H9 (cell line): ENCODE results near the gene CD151. TPM values are rescaled to one million over a fixed set of nuclear protein-coding genes. Genes with fewer than 3 reads are reported as not detected.

Experiments used
- DNase-seq: peaks from one replicate; pipeline ENCODE4 v3.0.0-alpha.2; 2017
- H2AFZ ChIP-seq: one replicate; pipeline ENCODE4 v1.6.1; 2013; ENCODE audit warnings: mild to moderate bottlenecking, low read length, control low read depth, moderate library complexity
- H2AK5ac ChIP-seq: 2 replicates; pipeline ENCODE4 v1.6.1; 2013; ENCODE audit warnings: low read length, control low read depth, mixed read lengths; ENCODE audit not compliant: insufficient read length
- H2BK120ac ChIP-seq: one replicate; pipeline ENCODE4 v1.6.1; 2013; ENCODE audit warnings: low read depth, mild to moderate bottlenecking, low read length, control low read depth, inconsistent platforms; ENCODE audit not compliant: poor library complexity, severe bottlenecking
- H2BK12ac ChIP-seq: 2 replicates; pipeline ENCODE4 v1.6.1; 2013; ENCODE audit warnings: low read length, control low read depth, mixed read lengths, low read depth; ENCODE audit not compliant: insufficient read length
- H2BK15ac ChIP-seq: 2 replicates; pipeline ENCODE4 v1.6.1; 2013; ENCODE audit warnings: low read depth, low read length, control low read depth
- H2BK20ac ChIP-seq: one replicate; pipeline ENCODE4 v1.6.1; 2013; ENCODE audit warnings: low read depth, mild to moderate bottlenecking, low read length, control low read depth, inconsistent platforms; ENCODE audit not compliant: poor library complexity, severe bottlenecking
- H2BK5ac ChIP-seq: 2 replicates; pipeline ENCODE4 v1.6.1; 2013; ENCODE audit warnings: low read length, control low read depth, mixed read lengths; ENCODE audit not compliant: insufficient read length
- H3K14ac ChIP-seq: 2 replicates; pipeline ENCODE4 v1.6.1; 2013; ENCODE audit warnings: low read length, control low read depth; ENCODE audit not compliant: insufficient read depth
- H3K18ac ChIP-seq: 2 replicates; pipeline ENCODE4 v1.6.1; 2013; ENCODE audit warnings: low read depth, mild to moderate bottlenecking, mixed read lengths, low read length, control low read depth; ENCODE audit not compliant: insufficient read length
- H3K23ac ChIP-seq: 2 replicates; pipeline ENCODE4 v1.6.1; 2013; ENCODE audit warnings: low read length, control low read depth, mixed read lengths, low read depth; ENCODE audit not compliant: insufficient read length
- H3K23me2 ChIP-seq: 2 replicates; pipeline ENCODE4 v1.6.1; 2013; ENCODE audit warnings: low read depth, mild to moderate bottlenecking, mixed read lengths, low read length, control low read depth; ENCODE audit not compliant: insufficient read length, poor library complexity, severe bottlenecking
- H3K27ac ChIP-seq: 2 replicates; pipeline ENCODE4 v1.5.1; 2013; ENCODE audit warnings: low read length, control low read depth, mixed read lengths, low read depth; ENCODE audit not compliant: insufficient read length
- H3K27me3 ChIP-seq: 2 replicates; pipeline ENCODE4 v1.6.1; 2013; ENCODE audit warnings: low read length, control low read depth, inconsistent platforms; ENCODE audit not compliant: insufficient read depth
- H3K4ac ChIP-seq: 2 replicates; pipeline ENCODE4 v1.6.1; 2013; ENCODE audit warnings: low read depth, mild to moderate bottlenecking, control low read depth, inconsistent platforms, low read length, moderate library complexity
- H3K4me1 ChIP-seq: 2 replicates; pipeline ENCODE4 v1.6.1; 2013; ENCODE audit warnings: low read length, control low read depth, inconsistent platforms; ENCODE audit not compliant: insufficient read depth
- H3K4me2 ChIP-seq: 2 replicates; pipeline ENCODE4 v1.6.1; 2013; ENCODE audit warnings: low read length, control low read depth, mixed read lengths; ENCODE audit not compliant: insufficient read length, insufficient read depth
- H3K56ac ChIP-seq: 2 replicates; pipeline ENCODE4 v1.6.1; 2013; ENCODE audit warnings: low read depth, mild to moderate bottlenecking, mixed read lengths, low read length, control low read depth; ENCODE audit not compliant: insufficient read length
- H3K79me1 ChIP-seq: 2 replicates; pipeline ENCODE4 v1.6.1; 2013; ENCODE audit warnings: low read depth, mild to moderate bottlenecking, moderate library complexity, low read length, control low read depth, inconsistent platforms; ENCODE audit not compliant: insufficient read depth, poor library complexity, severe bottlenecking
- H3K79me2 ChIP-seq: 2 replicates; pipeline ENCODE4 v1.6.1; 2013; ENCODE audit warnings: low read length, control low read depth, inconsistent platforms; ENCODE audit not compliant: insufficient read depth
- H3K9ac ChIP-seq: 2 replicates; pipeline ENCODE4 v1.6.1; 2013; ENCODE audit warnings: low read length, control low read depth, mixed read lengths; ENCODE audit not compliant: insufficient read length; ENCODE audit errors: extremely low read depth
- H3K9me3 ChIP-seq: one replicate; pipeline ENCODE4 v1.6.1; 2013; ENCODE audit warnings: low read depth, low read length, inconsistent platforms; ENCODE audit not compliant: control insufficient read depth
- H3T11ph ChIP-seq: one replicate; pipeline ENCODE4 v1.6.1; 2013; ENCODE audit warnings: mild to moderate bottlenecking, low read length, control low read depth, inconsistent platforms
- H4K20me1 ChIP-seq: one replicate; pipeline ENCODE4 v1.6.1; 2013; ENCODE audit not compliant: control insufficient read depth, insufficient read length, insufficient read depth
- H4K5ac ChIP-seq: 2 replicates; pipeline ENCODE4 v1.6.1; 2013; ENCODE audit warnings: low read depth, mild to moderate bottlenecking, mixed read lengths, low read length, control low read depth; ENCODE audit not compliant: insufficient read length
- H4K8ac ChIP-seq: replicated peaks from 2 replicates; pipeline ENCODE4 v1.6.1; 2013; ENCODE audit warnings: low read length, control low read depth, mixed read lengths, low read depth; ENCODE audit not compliant: insufficient read length
- H4K91ac ChIP-seq: 2 replicates; pipeline ENCODE4 v1.6.1; 2013; ENCODE audit warnings: low read depth, mild to moderate bottlenecking, moderate library complexity, mixed read lengths, low read length, control low read depth; ENCODE audit not compliant: insufficient read length
- H3K27ac Mint-ChIP-seq, 3 experiments: 2 replicates in 2 of 3; 3 replicates in 1 of 3; pipeline ENCODE4 v1.8.0; 2020 to 2021; ENCODE audit warnings: mixed read lengths in 3 of 3, mild to moderate bottlenecking in 1 of 3, moderate library complexity in 1 of 3
- H3K27me3 Mint-ChIP-seq: 2 replicates; pipeline ENCODE4 v1.8.0; 2021; ENCODE audit warnings: low read depth, mild to moderate bottlenecking, moderate library complexity, mixed read lengths
- H3K36me3 Mint-ChIP-seq, 3 experiments: 2 replicates in 2 of 3; 3 replicates in 1 of 3; pipeline ENCODE4 v1.8.0; 2020 to 2021; ENCODE audit warnings: low read depth in 3 of 3, mixed read lengths in 3 of 3; ENCODE audit not compliant: insufficient read depth in 1 of 3
- H3K4me1 Mint-ChIP-seq, 2 experiments: 2 replicates each; pipeline ENCODE4 v1.8.0; 2020; ENCODE audit warnings: mixed read lengths in 2 of 2
- H3K4me3 Mint-ChIP-seq, 2 experiments: 2 replicates in 1 of 2; 3 replicates in 1 of 2; pipeline ENCODE4 v1.8.0; 2020 to 2021; ENCODE audit warnings: mild to moderate bottlenecking in 2 of 2, mixed read lengths in 2 of 2, moderate library complexity in 1 of 2
- H3K9me3 Mint-ChIP-seq, 2 experiments: 2 replicates in 1 of 2; 3 replicates in 1 of 2; pipeline ENCODE4 v1.8.0; 2020; ENCODE audit warnings: mild to moderate bottlenecking in 2 of 2, mixed read lengths in 2 of 2, moderate library complexity in 1 of 2
- CTCF ChIP-seq: fragments of 200-600 bp; sonication (generic); conservative IDR thresholded peaks from 3 replicates; pipeline ENCODE4 v1.8.0; 2021; ENCODE audit warnings: antibody characterized with exemption, mild to moderate bottlenecking
- WGBS: extraction: QIAGEN DNeasy Blood & Tissue Kit; methylation state at CpG from one replicate; pipeline ENCODE4 v1.1.7; 2013; ENCODE audit warnings: missing lambda C conversion rate, low lambda C conversion rate, mixed read lengths; ENCODE audit not compliant: insufficient read length; ENCODE audit errors: extremely low coverage; 5-methylcytosine and 5-hydroxymethylcytosine counted together
- total RNA-seq: library from RNA; stranded (reverse); gene quantifications from 2 replicates; pipeline ENCODE4 v1.2.1, GENCODE V29; 2021

CD151 gene
- total RNA-seq, 1 experiment from 2014 or later = 138 TPM

DNA sequence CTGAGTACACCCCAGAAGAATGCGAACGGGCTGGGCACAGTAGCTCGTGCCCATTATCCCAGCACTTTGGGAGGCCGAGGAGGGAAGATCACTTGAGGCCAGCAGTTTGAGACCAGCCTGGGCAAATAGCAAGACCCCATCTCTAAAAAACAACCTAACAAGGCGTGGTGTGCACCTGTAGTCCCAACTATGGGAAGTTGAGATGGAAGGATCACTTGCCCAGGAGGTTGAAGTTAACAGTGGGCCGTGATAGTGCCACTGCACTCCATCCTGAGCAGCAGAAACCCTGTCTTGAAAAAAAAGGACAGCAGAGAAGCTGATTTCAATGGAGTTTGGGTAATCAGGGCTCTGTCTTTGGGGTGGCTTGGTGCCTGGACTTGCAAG lies 19.7 kb upstream of the CD151 start:
- no peak overlapping the region for H3K27ac ChIP-seq
- Mint-ChIP-seq H3K4me1 (peaks cover 12 to 34% of the 10 kb centered on the region in 2 experiments), H3K9me3 (no peaks in the 10 kb centered on the region), H3K4me3 (no peak overlapping the region), H3K36me3 (peaks cover 29 to 40% (median 30%) of the 10 kb centered on the region in 3 experiments), H3K27ac (peak overlapping the region in 1 of 3 experiments; percentile 84; a peak in 1 of 7 replicates), H3K27me3 (no peaks in the 10 kb centered on the region; the same call in 1 of the 2 replicates)
- H4K5ac ChIP-seq = no peak overlapping the region
- no peak overlapping the region for H3K18ac ChIP-seq
- H2AFZ ChIP-seq = no peak overlapping the region
- no peak overlapping the region for H4K8ac ChIP-seq
- H3K79me1 ChIP-seq = peaks cover 9% of the 10 kb centered on the region
- no peak overlapping the region for H2BK20ac ChIP-seq
- H3K56ac ChIP-seq = no peak overlapping the region
- H3K4me1 ChIP-seq = no peaks in the 10 kb centered on the region
- no peak overlapping the region for H4K91ac ChIP-seq
- H3K9ac ChIP-seq = no peak overlapping the region
- H3T11ph ChIP-seq = no peak overlapping the region
- WGBS = no CpG with 5 or more reads among the region's 6 CpGs
- H3K9me3 ChIP-seq = no peaks in the 10 kb centered on the region
- no peak overlapping the region for H2BK12ac ChIP-seq
- no peak for DNase-seq
- no peak overlapping the region for H2BK5ac ChIP-seq
- H2BK15ac ChIP-seq = no peak overlapping the region
- H3K23ac ChIP-seq = no peak overlapping the region
- H3K4ac ChIP-seq = no peak overlapping the region
- no peak overlapping the region for H2BK120ac ChIP-seq
- H2AK5ac ChIP-seq = no peak overlapping the region
- H3K27me3 ChIP-seq = no peaks in the 10 kb centered on the region
- no peak overlapping the region for H3K4me2 ChIP-seq
- TF ChIP-seq CTCF = no peak
- peaks cover 10% of the 10 kb centered on the region; the same call in 1 of the 2 replicates for H3K79me2 ChIP-seq
- H4K20me1 ChIP-seq = no peaks in the 10 kb centered on the region
- H3K23me2 ChIP-seq = peaks cover 12% of the 10 kb centered on the region
- no peak overlapping the region for H3K14ac ChIP-seq
